ENCODE results near the gene PRKAR1A.

GRCh38 chr17:68589086-68589485, 76.9 kb downstream of the PRKAR1A start:
- TF ChIP-seq, protein P1, sequence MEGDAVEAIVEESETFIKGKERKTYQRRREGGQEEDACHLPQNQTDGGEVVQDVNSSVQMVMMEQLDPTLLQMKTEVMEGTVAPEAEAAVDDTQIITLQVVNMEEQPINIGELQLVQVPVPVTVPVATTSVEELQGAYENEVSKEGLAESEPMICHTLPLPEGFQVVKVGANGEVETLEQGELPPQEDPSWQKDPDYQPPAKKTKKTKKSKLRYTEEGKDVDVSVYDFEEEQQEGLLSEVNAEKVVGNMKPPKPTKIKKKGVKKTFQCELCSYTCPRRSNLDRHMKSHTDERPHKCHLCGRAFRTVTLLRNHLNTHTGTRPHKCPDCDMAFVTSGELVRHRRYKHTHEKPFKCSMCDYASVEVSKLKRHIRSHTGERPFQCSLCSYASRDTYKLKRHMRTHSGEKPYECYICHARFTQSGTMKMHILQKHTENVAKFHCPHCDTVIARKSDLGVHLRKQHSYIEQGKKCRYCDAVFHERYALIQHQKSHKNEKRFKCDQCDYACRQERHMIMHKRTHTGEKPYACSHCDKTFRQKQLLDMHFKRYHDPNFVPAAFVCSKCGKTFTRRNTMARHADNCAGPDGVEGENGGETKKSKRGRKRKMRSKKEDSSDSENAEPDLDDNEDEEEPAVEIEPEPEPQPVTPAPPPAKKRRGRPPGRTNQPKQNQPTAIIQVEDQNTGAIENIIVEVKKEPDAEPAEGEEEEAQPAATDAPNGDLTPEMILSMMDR (IDR thresholded peaks at IDR 0.05) = no peak
- TF ChIP-seq POLR2AphosphoS5 (IDR thresholded peaks at IDR 0.05) (no peak), POLR2A (IDR thresholded peaks at IDR 0.05) (no peak)

Measured in breast epithelium (tissue), 3 donors.